ENCODE measurements around the gene ATP8B3. TPM values are rescaled to one million over a fixed set of nuclear protein-coding genes. Genes with fewer than 3 reads are reported as not detected.

Gene ATP8B3
- total RNA-seq, 4 donors from 2014 or later = 0.21 to 2.4 (median 1.2) TPM

DNA sequence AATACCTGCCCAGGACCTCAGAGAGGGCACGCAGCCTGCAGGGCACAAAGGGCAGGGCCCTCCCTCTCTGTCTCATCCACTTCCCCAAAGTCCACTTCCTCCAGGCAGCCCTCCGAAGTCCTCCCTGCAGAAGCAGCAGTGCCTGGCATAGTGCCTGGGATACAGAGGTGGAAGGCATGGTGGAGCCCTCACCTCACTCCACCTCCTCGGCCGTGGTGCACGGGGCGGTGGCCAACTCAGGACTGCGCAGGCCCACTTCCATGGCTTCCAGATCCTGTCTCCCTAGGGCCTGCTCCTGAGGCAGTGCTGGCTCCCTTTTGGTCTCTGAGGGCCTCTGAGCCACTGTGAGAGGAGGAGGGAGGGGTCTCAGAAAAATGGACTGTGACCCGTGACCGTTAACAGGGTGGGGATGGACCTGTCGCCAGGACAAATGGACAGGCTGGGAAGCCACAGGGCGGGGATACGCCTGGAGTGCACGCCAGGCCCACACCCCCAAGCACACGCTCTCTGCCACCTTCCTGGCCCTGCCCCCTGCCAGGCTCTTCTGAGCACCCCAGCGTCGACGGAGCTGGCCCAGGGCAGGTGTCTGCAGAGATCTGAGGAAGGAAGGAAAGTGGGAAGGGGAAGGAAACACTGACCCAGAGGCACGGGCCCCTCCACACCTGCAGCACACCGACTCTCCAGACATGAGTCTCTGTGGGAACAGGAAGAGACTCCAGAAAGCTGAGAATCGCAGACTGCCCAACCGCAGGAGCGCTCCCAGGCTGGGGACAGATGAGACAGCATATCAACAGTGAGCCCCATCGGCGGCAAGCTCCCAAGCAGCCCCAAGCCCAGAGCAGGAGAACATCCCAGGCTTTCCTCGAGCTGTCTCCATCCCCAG is 27.8 kb upstream of the ATP8B3 start:
- WGBS, 2 donors = 77 to 82% methylated on average over 23 to 25 of the region's 25 CpGs

DNA sequence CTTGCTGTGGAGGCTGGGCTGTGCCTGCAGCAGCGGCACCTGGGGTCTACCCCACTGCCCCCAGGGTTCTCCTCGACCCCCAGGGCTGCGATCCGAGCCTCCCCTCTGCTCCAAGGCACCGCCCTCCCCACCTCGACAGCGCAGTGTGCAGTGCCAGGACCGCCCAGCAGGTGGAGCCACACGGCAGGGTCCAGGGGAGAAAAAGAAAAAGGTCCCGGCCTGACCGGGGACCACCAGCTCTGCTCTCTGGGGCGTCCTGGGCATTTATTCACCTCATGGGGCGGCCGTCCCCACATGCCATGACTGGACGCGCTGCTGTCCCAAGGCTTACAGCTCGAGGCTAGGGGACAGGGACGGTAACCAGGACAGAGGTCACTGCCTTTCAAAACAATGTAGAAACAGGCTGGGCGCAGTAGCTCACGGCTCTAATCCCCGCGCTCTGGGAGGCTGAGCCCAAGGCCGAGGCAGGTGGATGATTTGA is 25.6 kb upstream of the ATP8B3 start:
- WGBS, 2 donors = 26% methylated on average over 10 to 23 of the region's 23 CpGs
- no peak overlapping the region for H3K4me3 ChIP-seq
- TF ChIP-seq, protein P1, sequence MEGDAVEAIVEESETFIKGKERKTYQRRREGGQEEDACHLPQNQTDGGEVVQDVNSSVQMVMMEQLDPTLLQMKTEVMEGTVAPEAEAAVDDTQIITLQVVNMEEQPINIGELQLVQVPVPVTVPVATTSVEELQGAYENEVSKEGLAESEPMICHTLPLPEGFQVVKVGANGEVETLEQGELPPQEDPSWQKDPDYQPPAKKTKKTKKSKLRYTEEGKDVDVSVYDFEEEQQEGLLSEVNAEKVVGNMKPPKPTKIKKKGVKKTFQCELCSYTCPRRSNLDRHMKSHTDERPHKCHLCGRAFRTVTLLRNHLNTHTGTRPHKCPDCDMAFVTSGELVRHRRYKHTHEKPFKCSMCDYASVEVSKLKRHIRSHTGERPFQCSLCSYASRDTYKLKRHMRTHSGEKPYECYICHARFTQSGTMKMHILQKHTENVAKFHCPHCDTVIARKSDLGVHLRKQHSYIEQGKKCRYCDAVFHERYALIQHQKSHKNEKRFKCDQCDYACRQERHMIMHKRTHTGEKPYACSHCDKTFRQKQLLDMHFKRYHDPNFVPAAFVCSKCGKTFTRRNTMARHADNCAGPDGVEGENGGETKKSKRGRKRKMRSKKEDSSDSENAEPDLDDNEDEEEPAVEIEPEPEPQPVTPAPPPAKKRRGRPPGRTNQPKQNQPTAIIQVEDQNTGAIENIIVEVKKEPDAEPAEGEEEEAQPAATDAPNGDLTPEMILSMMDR (IDR thresholded peaks at IDR 0.05) = peak; percentile 71 to 87 (median 79)
- TF ChIP-seq EP300 (IDR thresholded peaks at IDR 0.05) = no peak

More for the DNA sequence above, 27.8 kb upstream of the ATP8B3 start:
- Histone ChIP-seq H3K9me3 (no peaks in the 10 kb centered on the region), H3K27me3 (no peaks in the 10 kb centered on the region), H3K4me3 (no peak overlapping the region), H3K36me3 (peaks cover 0 to 28% (median 0%) of the 10 kb centered on the region in 3 donors), H3K4me1 (peaks cover 0 to 99% (median 27%) of the 10 kb centered on the region in 4 donors), H3K27ac (peak overlapping the region in 1 of 4 donors; percentile 48)
- TF ChIP-seq EP300 (IDR thresholded peaks at IDR 0.05) (no peak), POLR2A (IDR thresholded peaks at IDR 0.05) (no peak)
- TF ChIP-seq, protein P1 (IDR thresholded peaks at IDR 0.05) = no peak
- no peak for DNase-seq (ENCODE audit: low spot score in 2 of 2)

DNA sequence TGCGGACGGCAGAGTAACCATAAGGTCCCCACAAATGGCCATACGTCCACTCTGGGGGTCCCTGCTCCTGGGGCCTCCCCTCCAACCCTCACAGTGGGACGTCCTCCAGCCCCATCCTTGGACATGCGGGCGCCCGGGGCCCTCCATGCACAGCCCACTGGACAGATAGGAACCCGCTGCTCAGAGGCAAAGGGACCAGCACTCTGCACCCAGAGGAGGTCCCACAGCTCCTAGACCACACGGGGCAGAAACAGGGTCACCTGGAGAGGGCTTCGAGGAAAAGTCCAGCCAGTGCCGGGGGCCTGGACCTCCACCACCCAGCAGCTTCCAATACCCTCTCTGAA is 25.1 kb upstream of the ATP8B3 start:
- WGBS, 2 donors = 78 to 79% methylated on average over 11 of the region's 11 CpGs
- peaks cover 0 to 22% (median 0%) of the 10 kb centered on the region in 3 donors for H3K36me3 ChIP-seq
- H3K27me3 ChIP-seq = no peaks in the 10 kb centered on the region
- H3K27ac ChIP-seq = no peak overlapping the region
- H3K4me1 ChIP-seq = peaks cover 0 to 97% (median 19%) of the 10 kb centered on the region in 4 donors
- TF ChIP-seq, protein P1 (IDR thresholded peaks at IDR 0.05) = no peak
- TF ChIP-seq EP300 (IDR thresholded peaks at IDR 0.05) (no peak), POLR2A (IDR thresholded peaks at IDR 0.05) (no peak)
- no peak overlapping the region for H3K4me3 ChIP-seq
- no peaks in the 10 kb centered on the region for H3K9me3 ChIP-seq
- DNase-seq (ENCODE audit: low spot score in 2 of 2) = no peak

More for the DNA sequence above, 25.6 kb upstream of the ATP8B3 start:
- H3K27ac ChIP-seq = peak overlapping the region in 1 of 4 donors; percentile 11
- no peak for DNase-seq (ENCODE audit: low spot score in 2 of 2)
- no peaks in the 10 kb centered on the region for H3K9me3 ChIP-seq
- peaks cover 0 to 98% (median 19%) of the 10 kb centered on the region in 4 donors for H3K4me1 ChIP-seq
- H3K27me3 ChIP-seq = no peaks in the 10 kb centered on the region
- H3K36me3 ChIP-seq = peaks cover 0 to 19% (median 0%) of the 10 kb centered on the region in 3 donors

DNA sequence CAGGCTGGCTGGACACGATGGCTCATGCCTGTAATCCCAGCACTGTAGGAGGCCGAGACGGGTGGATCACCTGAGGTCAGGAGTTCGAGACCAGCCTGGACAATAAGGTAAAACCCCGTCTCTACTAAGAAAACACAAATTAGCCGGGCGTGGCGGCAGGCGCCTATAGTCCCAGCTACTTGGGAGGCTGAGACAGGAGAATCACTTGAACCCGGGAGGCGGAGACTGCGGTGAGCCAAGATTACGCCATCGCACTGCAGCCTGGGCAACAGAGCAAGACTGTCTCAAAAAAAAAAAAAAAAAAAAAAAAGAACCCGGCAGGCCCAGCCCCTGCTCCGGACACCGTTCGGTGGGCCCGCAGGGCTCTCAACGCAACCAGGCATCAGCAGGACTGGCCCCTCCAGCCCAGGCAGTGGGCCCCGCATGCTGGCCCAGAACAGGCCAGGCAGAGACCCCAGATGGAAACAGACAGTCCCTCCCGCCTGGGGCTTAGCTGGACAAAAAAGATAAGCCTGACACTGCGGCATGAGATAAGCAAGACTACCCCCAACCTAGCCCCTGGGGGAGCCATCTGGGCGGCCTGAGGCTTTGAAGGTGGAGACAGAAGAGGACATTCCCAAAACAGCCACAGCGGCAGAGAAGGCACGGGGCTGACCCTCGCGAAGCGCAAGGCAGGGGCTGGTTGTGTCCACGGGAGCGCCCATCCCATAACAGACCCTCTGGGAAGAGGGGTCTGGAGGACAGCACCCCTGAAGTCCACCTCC is 24.6 kb upstream of the ATP8B3 start:
- no peaks in the 10 kb centered on the region for H3K27me3 ChIP-seq
- H3K4me1 ChIP-seq = peaks cover 0 to 96% (median 19%) of the 10 kb centered on the region in 4 donors
- 89% methylated on average over 31 of the region's 31 CpGs for WGBS, 2 donors
- no peak overlapping the region for H3K27ac ChIP-seq
- TF ChIP-seq EP300 (IDR thresholded peaks at IDR 0.05) (no peak), POLR2A (IDR thresholded peaks at IDR 0.05) (no peak)
- TF ChIP-seq, protein P1 (IDR thresholded peaks at IDR 0.05) = no peak
- no peak for DNase-seq (ENCODE audit: low spot score in 2 of 2)
- H3K4me3 ChIP-seq = no peak overlapping the region
- H3K36me3 ChIP-seq = peaks cover 0 to 27% (median 0%) of the 10 kb centered on the region in 3 donors
- no peaks in the 10 kb centered on the region for H3K9me3 ChIP-seq
